Measurements from ENCODE around the gene MIDN.
A peak's percentile ranks its signal among the peaks of the same experiment; 100 is the strongest.
"Not testable (repeated sequence)": the region's sequence is repeated elsewhere in the genome, so short reads cannot be mapped to it uniquely, and the experiment has no call there.

MIDN gene

GRCh38 chr19:1246265-1247087 lies 1.9 kb upstream of the MIDN start:
- not testable (repeated sequence) for DNase-seq

- no peak for DNase-seq
Measured at GRCh38 chr19:1247748-1248138, 640 bp upstream of the MIDN start.

DNA sequence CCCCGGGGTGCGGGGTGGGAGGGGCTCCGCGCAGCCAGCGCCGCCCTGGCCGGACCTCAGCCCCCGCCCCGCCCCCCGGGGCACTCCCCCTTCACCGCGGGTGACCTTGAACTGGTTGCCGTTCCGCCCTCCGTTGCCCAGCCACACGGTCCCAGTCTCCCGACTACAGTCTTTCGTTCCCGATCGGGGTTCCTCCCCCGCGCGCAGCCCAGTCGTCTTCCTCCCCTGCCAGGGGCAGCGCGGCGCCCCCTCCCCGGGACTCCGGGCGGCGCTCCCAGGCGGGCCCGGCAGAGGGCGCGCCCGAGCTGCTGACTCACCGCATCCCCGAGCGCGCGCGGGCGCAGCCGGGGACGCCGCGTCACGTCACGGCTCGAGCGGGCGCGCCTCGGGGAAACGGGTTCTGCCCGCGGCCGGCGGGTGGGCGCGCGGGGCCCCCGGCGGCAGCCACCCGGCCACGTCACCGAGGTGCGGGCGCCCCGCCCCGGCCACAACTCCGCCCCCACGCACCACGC lies 459 bp downstream of the MIDN start:
- peak; percentile 92 for DNase-seq

DNA sequence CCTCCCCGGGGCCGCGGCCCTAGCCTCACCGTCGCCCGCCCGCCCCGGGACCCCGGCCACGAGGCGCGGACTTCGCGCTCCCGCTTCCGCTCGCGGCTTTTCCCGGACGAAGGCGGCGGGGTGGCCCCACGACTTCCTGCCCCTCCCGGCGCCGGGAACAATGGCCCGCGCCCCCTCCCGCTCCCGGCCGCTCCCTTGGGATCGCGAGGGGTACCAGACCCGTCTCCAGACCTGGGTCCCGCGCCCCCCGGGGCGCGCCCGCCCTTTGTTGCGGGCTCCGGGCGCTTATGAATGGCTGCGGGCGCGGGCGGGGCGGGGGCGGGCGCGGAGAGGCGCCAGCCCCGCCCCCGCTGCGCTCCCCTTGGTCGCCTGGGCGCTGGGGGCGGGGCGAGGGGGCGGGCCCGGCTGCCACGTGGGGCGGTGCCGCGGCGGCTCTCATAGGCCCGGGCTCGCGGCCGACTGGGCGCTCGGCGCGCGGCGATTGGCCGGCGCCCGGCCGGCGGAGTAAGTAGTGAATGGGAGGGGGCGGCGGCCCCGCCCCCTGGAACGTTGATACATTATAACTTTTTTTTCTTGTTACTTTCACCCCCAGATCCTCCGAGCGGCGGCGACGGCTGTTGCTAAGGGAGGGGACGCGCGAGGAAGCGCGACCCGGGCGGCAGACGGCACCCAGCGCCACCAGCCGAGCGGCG lies 1.1 kb downstream of the MIDN start:
- DNase-seq: peak; percentile 98

- no peak for DNase-seq
Measured at GRCh38 chr19:1249990-1250436, 1.6 kb downstream of the MIDN start.

DNA sequence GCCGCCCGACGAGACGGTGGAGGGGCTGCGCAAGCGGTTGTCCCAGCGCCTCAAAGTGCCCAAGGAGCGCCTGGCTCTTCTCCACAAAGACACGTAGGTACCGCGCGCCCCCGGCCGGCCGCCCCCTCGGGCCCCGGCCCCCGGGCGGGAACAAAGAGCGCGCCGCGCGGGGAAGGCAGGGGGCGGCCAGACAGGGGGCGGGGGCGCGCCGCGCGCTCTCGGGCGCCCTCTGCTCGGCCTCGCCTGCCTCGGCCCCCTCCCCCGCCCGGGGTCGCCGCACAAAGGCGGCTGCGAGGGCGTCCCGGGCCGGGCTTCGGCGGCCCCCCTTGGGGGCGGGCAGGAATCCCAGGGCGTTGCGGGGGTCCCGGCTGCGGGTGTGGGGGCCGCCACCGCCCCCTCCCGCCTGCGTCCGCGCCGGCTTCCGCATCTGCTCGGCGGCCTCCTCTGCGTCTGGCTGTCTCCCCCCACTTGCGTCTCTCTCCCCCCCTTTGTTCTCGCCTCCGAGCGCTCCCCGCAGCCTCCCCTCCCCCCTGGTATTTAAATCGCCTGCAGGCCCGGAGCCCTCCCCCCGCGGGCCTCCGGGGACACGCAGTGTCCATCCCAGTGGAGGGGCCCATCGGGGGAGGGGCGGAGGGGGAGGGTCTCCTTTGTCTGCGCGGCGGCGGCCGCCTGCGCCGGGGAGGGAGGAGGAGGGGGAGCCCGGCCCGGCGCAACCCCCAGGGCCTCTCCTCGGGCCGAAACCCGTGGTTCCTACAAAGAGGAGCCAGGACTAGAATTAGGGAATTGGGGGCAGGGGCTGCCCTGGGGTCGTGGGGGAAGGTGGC lies 2.3 kb downstream of the MIDN start:
- peak; percentile 77 for DNase-seq

DNA sequence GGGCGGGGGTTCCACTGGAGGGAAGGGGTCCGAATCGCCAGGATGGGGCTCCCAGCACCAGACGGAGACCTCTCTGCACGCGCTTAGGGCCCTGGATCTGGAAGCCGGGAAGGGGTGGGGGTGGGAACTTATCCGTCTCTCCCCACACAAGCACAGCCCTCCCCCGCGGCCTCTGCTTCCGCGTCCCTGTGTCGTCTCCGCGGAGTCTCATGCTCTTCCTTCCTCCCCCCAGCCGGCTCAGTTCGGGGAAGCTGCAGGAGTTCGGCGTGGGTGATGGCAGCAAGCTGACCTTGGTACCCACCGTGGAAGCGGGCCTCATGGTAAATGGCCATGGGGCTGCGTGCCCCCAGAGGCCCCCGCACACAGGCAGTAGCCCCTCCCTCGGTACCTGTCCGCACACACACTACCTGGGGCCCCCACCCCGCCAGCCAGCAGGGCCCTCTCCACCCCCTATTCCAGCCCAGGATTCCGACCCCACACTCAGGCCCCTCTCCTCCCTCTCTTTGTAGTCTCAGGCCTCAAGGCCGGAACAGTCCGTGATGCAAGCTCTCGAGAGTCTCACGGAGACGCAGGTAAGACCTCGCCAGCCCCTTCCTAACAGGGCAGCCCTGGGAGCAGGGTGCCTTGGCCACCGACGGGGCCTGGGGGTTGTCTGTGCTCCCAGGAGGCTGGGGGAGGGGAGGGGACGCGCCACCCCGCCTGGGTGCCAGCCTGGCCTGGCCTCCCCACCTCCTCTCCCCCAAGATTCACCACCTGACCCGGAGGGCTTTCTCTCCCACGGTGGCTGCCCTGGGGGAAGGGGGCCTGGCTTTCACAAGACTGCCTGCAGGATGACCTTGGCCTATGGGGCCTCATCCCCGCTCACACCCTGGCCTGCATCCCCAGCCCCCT lies 3.2 kb downstream of the MIDN start:
- peak; percentile 77 for DNase-seq

DNA sequence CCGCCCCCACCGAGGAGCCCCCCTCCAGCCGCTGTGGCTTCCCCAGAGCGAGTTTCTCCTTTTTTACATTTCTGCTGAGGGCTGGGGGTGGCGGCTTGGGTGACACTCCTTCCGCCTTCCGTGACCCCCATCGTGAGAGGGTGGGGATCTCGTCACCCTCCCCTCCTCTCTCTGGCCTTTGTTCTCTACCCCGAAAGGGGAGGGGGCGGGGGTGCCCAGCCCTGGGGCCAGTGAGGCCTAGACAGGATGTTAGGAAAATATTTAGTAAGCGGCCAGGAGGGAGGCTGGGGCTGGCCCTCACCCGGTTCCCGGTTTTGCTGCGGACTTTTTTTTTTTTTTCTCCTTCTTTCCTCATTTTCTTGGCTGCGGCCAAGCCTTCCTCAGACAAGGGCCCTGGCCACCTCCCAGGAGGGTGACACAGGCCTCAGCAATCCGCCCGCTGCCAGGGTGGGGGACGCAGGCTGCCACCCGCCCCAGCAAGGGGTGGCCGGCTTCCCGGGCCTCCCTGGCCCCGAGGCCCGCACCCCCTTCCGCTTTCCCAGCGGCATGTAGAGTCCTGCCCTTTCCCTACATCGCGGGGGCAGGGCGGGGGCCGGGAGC lies 3.9 kb downstream of the MIDN start:
- DNase-seq: peak; percentile 85

DNA sequence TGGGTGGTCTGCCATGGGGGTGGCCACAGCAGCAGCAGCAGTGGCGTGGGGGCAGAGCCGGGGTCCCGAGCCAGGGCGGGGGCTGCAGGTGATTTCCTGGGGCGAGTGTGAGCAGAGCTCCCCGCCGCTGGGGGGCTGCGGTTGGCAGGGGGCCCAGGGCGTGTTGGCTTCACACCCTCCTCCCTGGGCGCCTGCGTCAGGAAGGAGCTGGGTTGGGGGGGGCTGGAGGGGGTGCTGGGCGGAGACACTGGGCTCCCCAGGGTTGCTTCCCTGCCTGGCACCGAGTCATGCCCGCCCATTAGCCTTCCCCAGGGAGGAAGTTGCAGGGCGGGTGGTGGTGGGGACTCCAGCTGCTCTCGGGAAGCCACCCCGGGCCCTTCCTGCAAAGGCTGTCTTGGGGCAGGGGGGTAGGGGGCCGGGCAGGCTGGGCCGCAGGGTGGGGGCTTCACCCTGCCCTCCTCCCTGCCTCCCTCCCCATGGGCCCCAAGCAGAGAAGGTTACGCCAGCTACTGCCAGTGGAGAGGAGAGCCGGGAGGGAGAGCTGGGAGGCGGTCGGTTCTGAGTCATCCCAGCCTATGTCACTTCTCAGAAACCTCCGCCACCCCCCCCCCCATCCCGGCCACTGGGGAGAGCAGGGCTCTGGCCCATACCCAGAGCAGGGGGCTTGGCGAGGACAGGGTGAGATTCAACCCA lies 4.6 kb downstream of the MIDN start:
- peak; percentile 87 for DNase-seq

GRCh38 chr19:1253514-1254080 lies 5.2 kb downstream of the MIDN start:
- no peak for DNase-seq

DNA sequence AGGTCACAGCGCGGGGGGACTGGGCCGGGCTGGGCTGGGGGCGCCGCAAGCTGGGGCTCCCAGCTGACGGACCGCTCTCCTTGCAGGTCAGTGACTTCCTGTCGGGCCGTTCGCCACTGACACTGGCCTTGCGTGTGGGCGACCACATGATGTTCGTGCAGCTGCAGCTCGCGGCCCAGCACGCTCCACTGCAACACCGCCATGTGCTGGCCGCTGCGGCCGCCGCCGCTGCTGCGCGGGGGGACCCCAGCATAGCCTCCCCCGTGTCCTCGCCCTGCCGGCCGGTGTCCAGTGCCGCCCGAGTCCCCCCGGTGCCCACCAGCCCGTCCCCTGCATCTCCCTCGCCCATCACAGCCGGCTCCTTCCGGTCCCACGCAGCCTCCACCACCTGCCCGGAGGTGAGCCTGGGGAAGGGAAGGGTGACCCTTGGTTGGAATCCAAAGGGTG lies 5.7 kb downstream of the MIDN start:
- no peak for DNase-seq

DNA sequence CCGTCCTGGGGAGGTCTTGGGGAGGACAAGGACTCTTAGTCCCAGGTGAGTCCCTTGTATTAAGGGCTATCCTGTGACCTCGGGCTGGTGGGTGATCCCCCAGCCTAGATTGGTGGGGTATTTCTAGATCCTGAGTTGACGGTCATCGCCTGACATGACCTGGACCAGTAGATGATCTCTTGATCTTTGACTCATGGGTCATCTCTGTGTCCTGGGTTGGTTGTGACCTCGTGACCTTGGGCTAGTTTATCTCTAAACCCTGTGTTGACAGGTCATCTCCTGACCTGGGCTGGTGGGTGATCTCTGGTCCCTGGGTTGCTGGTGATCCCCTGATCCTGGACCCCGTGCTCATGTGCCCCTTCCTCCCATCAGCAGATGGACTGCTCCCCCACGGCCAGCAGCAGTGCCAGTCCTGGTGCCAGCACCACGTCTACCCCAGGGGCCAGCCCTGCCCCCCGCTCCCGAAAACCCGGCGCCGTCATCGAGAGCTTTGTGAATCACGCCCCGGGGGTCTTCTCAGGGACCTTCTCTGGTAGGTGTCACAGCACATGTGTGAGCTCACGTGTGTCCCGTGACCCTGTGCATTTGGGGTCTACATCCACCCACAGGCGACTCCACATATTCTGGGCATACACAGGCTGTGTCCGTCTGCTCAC lies 6.3 kb downstream of the MIDN start:
- DNase-seq: no peak

- DNase-seq: no peak
Measured at GRCh38 chr19:1255186-1256161, 7.1 kb downstream of the MIDN start.

GRCh38 chr19:1256646-1257474 lies 8.5 kb downstream of the MIDN start:
- DNase-seq: no peak

DNA sequence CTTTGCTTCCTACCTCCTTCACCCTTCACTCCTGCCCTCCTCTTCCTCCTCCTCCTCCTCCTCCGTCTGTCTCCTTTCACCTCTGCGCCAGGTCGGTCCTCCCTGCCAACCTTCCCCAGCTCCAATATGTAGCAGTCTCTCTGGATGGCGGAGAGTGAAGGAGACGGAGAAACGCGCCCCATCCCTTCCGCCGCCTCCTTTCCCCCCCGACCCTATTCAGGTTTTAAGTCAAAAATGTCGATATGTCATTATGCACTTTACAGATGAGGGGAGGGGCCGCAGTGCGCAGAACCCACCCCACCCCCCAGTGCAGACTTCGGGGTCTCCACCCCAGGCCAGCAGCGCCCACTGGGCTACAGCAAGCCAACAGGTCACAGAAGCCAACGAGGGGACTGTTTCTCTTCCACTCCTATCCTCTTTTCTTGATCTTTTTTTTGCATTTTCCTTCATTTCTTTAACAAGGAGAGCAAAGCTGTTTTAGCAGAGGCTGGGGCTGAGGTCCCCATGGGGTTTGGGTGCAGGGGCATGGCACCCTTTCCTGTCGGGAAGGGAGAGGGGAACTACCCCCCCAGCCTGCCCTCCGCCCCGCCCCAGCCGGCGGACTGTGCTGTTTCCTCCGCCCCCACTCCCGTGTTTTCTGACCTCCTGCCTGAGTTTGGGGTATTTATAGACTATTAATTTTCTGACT lies 9.2 kb downstream of the MIDN start:
- DNase-seq: no peak

- DNase-seq: no peak
Measured at GRCh38 chr19:1258163-1258492, 9.7 kb downstream of the MIDN start.

DNA sequence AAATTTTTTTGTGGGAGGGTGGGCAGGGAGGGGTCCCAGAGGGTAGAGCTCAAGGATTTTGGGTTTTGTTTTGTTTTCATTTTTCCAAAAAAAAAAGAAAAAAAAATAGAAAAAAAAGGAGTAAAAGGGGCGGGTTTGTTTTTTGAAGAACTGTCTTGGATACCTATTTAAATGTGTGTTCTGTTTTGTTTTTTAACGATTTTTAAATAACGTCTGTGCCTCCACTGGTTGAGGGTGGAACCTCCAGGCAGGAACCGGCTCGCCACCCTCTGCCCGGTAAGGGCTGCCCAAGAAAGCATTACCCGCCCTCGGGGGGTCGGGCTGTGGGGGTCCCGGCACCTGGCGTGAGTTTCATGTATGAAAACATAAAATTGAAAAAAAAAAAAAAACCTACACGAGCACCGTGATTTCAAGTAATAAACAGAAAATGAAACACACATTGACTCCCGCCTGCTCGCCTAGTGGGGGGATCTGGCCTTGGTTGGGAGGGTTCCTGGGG lies 10.4 kb downstream of the MIDN start:
- no peak for DNase-seq
